Fibroblast of lung (primary cell): ENCODE measurements around the gene SLC25A20. TPM values are rescaled to one million over a fixed set of nuclear protein-coding genes. Genes with fewer than 3 reads are reported as not detected.

Source experiments
- DNase-seq, 2 donors: peaks; one replicate each; pipeline versions ENCODE4 v3.0.0 to v3.0.0-alpha.2; 2010; ENCODE audit warnings: low read depth in 2 of 2
- H2AFZ ChIP-seq: 2 replicates; pipeline ENCODE4 v1.5.1; 2012; ENCODE audit warnings: low read length, control low read depth, inconsistent platforms
- H3K27ac ChIP-seq: 2 replicates; pipeline ENCODE4 v1.5.1; 2011; ENCODE audit warnings: low read length, control low read depth; ENCODE audit not compliant: insufficient read depth
- H3K27me3 ChIP-seq: 2 replicates; pipeline ENCODE4 v1.5.1; 2011; ENCODE audit warnings: mild to moderate bottlenecking, low read length; ENCODE audit not compliant: control insufficient read depth, insufficient read depth
- H3K36me3 ChIP-seq: 2 replicates; pipeline ENCODE4 v1.5.1; 2011; ENCODE audit warnings: low read length; ENCODE audit not compliant: control insufficient read depth, insufficient read depth
- H3K4me1 ChIP-seq: 2 replicates; pipeline ENCODE4 v1.5.1; 2011; ENCODE audit warnings: low read length; ENCODE audit not compliant: control insufficient read depth, insufficient read depth; ENCODE audit errors: extremely low read depth
- H3K4me2 ChIP-seq: 2 replicates; pipeline ENCODE4 v1.5.1; 2011; ENCODE audit warnings: low read length, control low read depth; ENCODE audit not compliant: insufficient read depth; ENCODE audit errors: extremely low read depth
- H3K4me3 ChIP-seq, 4 experiments: fragments of 200-600 bp in 1 of 4; sonication (generic) in 1 of 4; replicated peaks in 1 of 4; 2 replicates each; pipeline ENCODE4 v1.5.1; 2011 to 2016; ENCODE audit warnings: low read length in 4 of 4, low read depth in 3 of 4, mild to moderate bottlenecking in 3 of 4, control low read depth in 2 of 4, inconsistent platforms in 1 of 4, mixed read lengths in 1 of 4; ENCODE audit not compliant: insufficient read depth in 1 of 4; ENCODE audit errors: control extremely low read depth in 1 of 4
- H3K79me2 ChIP-seq: 2 replicates; pipeline ENCODE4 v1.5.1; 2012; ENCODE audit warnings: mild to moderate bottlenecking, low read length, inconsistent platforms; ENCODE audit not compliant: control insufficient read depth, insufficient read depth
- H3K9ac ChIP-seq: 2 replicates; pipeline ENCODE4 v1.5.1; 2011; ENCODE audit warnings: mild to moderate bottlenecking, low read length, control low read depth; ENCODE audit not compliant: insufficient read depth
- H3K9me3 ChIP-seq: 2 replicates; pipeline ENCODE4 v1.5.1; 2012; ENCODE audit warnings: low read depth, low read length; ENCODE audit not compliant: control insufficient read depth, insufficient read depth
- H4K20me1 ChIP-seq: 2 replicates; pipeline ENCODE4 v1.5.1; 2011; ENCODE audit warnings: low read length; ENCODE audit not compliant: control insufficient read depth, insufficient read depth; ENCODE audit errors: extremely low read depth
- CTCF ChIP-seq, 2 donors: IDR thresholded peaks in 1 of 2; conservative IDR thresholded peaks in 1 of 2; 1 replicate in 1 of 2; 2 replicates in 1 of 2; pipeline ENCODE4 v1.5.1; 2011 to 2012; ENCODE audit warnings: low read length in 2 of 2, control low read depth in 1 of 2, inconsistent platforms in 1 of 2, low read depth in 1 of 2, mild to moderate bottlenecking in 1 of 2
- EZH2 ChIP-seq: IDR thresholded peaks from 2 replicates; pipeline ENCODE4 v1.5.1; 2012; ENCODE audit warnings: low read length, control low read depth, mild to moderate bottlenecking; ENCODE audit errors: missing control alignments
- polyA plus RNA-seq, 2 donors: library from polyadenylated mRNA; depleted of rRNA in 1 of 2; stranded (reverse) in 1 of 2; unstranded in 1 of 2; fragments of >200 nt; gene quantifications; 2 replicates each; pipeline ENCODE4 v1.2.1, GENCODE V29; 2011 to 2012; ENCODE audit warnings: missing spikeins in 1 of 2
- total RNA-seq: library from RNA; depleted of rRNA; stranded (reverse); fragments of >200 nt; gene quantifications from 2 replicates; pipeline ENCODE4 v1.2.1, GENCODE V29; 2014

SLC25A20 gene
- total and polyA plus RNA-seq, 2 donors (not counting 1 experiment from before 2014, with no cell fraction given), result 25.1 to 40.3 TPM

- Histone ChIP-seq H3K4me1 (peaks cover 9% of the 10 kb centered on the region), H2AFZ (no peak overlapping the region), H3K4me2 (no peak overlapping the region), H4K20me1 (no peaks in the 10 kb centered on the region), H3K36me3 (peaks cover 6% of the 10 kb centered on the region), H3K27me3 (no peaks in the 10 kb centered on the region), H3K27ac (no peak overlapping the region), H3K9ac (no peak overlapping the region), H3K79me2 (peaks cover 63% of the 10 kb centered on the region), H3K9me3 (no peaks in the 10 kb centered on the region), H3K4me3 (no peak overlapping the region)
- TF ChIP-seq EZH2 (no peak), CTCF (conservative IDR thresholded peaks at IDR 0.05 in 1 of 2, IDR thresholded peaks at IDR 0.05 in 1 of 2; ENCODE audit: low read depth in 1 of 2, low read length in 2 of 2) (no peak)
- peak in 1 of 2 donors; percentile 17 for DNase-seq
These were observed 30.8 kb upstream of the SLC25A20 start for GRCh38 chr3:48929358-48930035.

- Histone ChIP-seq H3K4me1 (peaks cover 9% of the 10 kb centered on the region), H3K9me3 (no peaks in the 10 kb centered on the region), H3K27ac (no peak overlapping the region), H3K27me3 (no peaks in the 10 kb centered on the region), H4K20me1 (no peaks in the 10 kb centered on the region), H3K9ac (no peak overlapping the region), H3K4me2 (no peak overlapping the region), H2AFZ (no peak overlapping the region), H3K4me3 (no peak overlapping the region), H3K79me2 (peaks cover 66% of the 10 kb centered on the region), H3K36me3 (peaks cover 6% of the 10 kb centered on the region)
- peak in 1 of 2 donors; percentile 39 for DNase-seq
- TF ChIP-seq CTCF (conservative IDR thresholded peaks at IDR 0.05 in 1 of 2, IDR thresholded peaks at IDR 0.05 in 1 of 2; ENCODE audit: low read depth in 1 of 2, low read length in 2 of 2), result no peak
- no peak for TF ChIP-seq EZH2
These were observed 30.0 kb upstream of the SLC25A20 start for GRCh38 chr3:48928679-48929078.

- H3K9ac ChIP-seq, result no peak overlapping the region
- H3K27ac ChIP-seq, result no peak overlapping the region
- no peaks in the 10 kb centered on the region for H3K9me3 ChIP-seq
- H3K4me3 ChIP-seq, result no peak overlapping the region
- no peak for DNase-seq
- peaks cover 4% of the 10 kb centered on the region for H3K36me3 ChIP-seq
- no peak overlapping the region for H2AFZ ChIP-seq
- TF ChIP-seq EZH2, result no peak
- TF ChIP-seq CTCF (conservative IDR thresholded peaks at IDR 0.05 in 1 of 2, IDR thresholded peaks at IDR 0.05 in 1 of 2; ENCODE audit: low read depth in 1 of 2, low read length in 2 of 2), result no peak
- peaks cover 66% of the 10 kb centered on the region for H3K79me2 ChIP-seq
- H4K20me1 ChIP-seq, result no peaks in the 10 kb centered on the region
- H3K4me1 ChIP-seq, result peaks cover 9% of the 10 kb centered on the region
- H3K4me2 ChIP-seq, result no peak overlapping the region
- H3K27me3 ChIP-seq, result no peaks in the 10 kb centered on the region
These were observed 29.2 kb upstream of the SLC25A20 start for GRCh38 chr3:48927928-48928327.
